ENCODE results near the gene S1PR2. TPM values are rescaled to one million over a fixed set of nuclear protein-coding genes. Genes with fewer than 3 reads are reported as not detected.

The S1PR2 gene
- total RNA-seq, 1 experiment from 2014 or later = 8.4 TPM

DNA sequence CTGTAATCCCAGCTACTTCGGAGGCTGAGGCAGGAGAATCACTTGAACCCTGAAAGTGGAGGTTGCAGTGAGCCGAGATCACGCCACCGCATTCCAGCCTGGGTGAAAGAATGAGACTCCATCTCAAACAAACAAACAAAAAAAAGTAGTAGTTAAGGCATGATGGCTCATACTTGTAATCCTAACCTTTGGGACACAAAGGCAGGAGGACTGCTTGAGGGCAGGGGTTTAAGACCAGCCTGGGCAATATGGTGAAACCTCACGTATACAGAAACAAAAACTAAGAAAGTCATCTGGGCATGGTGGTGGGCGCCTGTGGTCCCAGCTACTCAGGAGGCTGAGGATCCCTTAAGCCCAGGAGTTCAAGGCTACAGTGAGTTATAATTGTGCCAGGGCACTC is 38.2 kb downstream of the S1PR2 start:
- Histone ChIP-seq H3K4me1 (ENCODE audit: insufficient read depth, low read length, poor library complexity, severe bottlenecking) (peaks cover 3% of the 10 kb centered on the region), H3K27ac (ENCODE audit: low read depth, low read length, poor library complexity, severe bottlenecking) (peak overlapping the region; percentile 97), H3K9me3 (ENCODE audit: low read depth, low read length, poor library complexity, severe bottlenecking) (no peaks in the 10 kb centered on the region), H3K27me3 (replicated peaks; ENCODE audit: insufficient read depth, low read depth, low read length, poor library complexity) (no peaks in the 10 kb centered on the region), H3K4me3 (ENCODE audit: low read depth, low read length, poor library complexity, severe bottlenecking) (peak overlapping the region; percentile 95), H3K36me3 (ENCODE audit: insufficient read depth, low read length, poor library complexity, severe bottlenecking) (peaks cover 29% of the 10 kb centered on the region)
- TF ChIP-seq, protein P1, sequence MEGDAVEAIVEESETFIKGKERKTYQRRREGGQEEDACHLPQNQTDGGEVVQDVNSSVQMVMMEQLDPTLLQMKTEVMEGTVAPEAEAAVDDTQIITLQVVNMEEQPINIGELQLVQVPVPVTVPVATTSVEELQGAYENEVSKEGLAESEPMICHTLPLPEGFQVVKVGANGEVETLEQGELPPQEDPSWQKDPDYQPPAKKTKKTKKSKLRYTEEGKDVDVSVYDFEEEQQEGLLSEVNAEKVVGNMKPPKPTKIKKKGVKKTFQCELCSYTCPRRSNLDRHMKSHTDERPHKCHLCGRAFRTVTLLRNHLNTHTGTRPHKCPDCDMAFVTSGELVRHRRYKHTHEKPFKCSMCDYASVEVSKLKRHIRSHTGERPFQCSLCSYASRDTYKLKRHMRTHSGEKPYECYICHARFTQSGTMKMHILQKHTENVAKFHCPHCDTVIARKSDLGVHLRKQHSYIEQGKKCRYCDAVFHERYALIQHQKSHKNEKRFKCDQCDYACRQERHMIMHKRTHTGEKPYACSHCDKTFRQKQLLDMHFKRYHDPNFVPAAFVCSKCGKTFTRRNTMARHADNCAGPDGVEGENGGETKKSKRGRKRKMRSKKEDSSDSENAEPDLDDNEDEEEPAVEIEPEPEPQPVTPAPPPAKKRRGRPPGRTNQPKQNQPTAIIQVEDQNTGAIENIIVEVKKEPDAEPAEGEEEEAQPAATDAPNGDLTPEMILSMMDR (conservative IDR thresholded peaks at IDR 0.05; ENCODE audit: low read depth, low read length) = no peak
- TF ChIP-seq EZH2 (IDR thresholded peaks at IDR 0.05; ENCODE audit: borderline replicate concordance, low read depth, low read length, poor library complexity, severe bottlenecking) = no peak
- intact Hi-C loops (cut with micrococcal nuclease; ENCODE audit: unreplicated experiment) = no loop called here
- no peak for DNase-seq (ENCODE audit: low spot score)
- CTCF ChIA-PET = no interaction called here
- no TSS peak for BruUV-seq (replicated peaks)
- POLR2A ChIA-PET (ENCODE audit: low non-redundant PET) = no interaction called here

DNA sequence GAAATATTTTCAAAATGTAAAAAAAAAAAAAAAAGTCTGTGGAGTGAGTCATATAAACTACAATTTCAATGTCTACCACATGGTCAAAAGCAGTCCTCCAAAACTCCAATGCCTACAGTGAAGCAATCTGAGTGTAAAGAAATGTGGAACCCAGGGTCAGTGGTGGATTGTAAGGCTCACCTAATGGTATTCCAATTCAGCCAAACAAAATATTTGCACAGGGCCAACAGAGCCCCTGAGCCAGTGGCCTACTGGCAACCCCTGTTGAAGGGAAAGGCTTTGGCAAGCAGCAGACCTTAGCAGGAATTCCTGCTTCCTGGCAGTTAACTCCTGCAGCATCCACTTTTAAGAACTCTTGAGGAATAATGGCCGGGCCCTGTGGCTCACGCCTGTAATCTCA is 39.8 kb downstream of the S1PR2 start:
- ChIA-PET POLR2A (ENCODE audit: low non-redundant PET) (no interaction called here), CTCF (no interaction called here)
- H3K9me3 ChIP-seq (ENCODE audit: low read depth, low read length, poor library complexity, severe bottlenecking) = no peaks in the 10 kb centered on the region
- H3K27me3 ChIP-seq (replicated peaks; ENCODE audit: insufficient read depth, low read depth, low read length, poor library complexity) = no peaks in the 10 kb centered on the region
- no peak overlapping the region for H3K4me3 ChIP-seq (ENCODE audit: low read depth, low read length, poor library complexity, severe bottlenecking)
- BruUV-seq (replicated peaks) = no TSS peak
- intact Hi-C loops (cut with micrococcal nuclease; ENCODE audit: unreplicated experiment) = no loop called here
- DNase-seq (ENCODE audit: low spot score) = no peak
- peaks cover 43% of the 10 kb centered on the region for H3K36me3 ChIP-seq (ENCODE audit: insufficient read depth, low read length, poor library complexity, severe bottlenecking)
- H3K27ac ChIP-seq (ENCODE audit: low read depth, low read length, poor library complexity, severe bottlenecking) = no peak overlapping the region
- peaks cover 3% of the 10 kb centered on the region for H3K4me1 ChIP-seq (ENCODE audit: insufficient read depth, low read length, poor library complexity, severe bottlenecking)
- TF ChIP-seq EZH2 (IDR thresholded peaks at IDR 0.05; ENCODE audit: borderline replicate concordance, low read depth, low read length, poor library complexity, severe bottlenecking) = no peak
- TF ChIP-seq, protein P1 (conservative IDR thresholded peaks at IDR 0.05; ENCODE audit: low read depth, low read length) = no peak

DNA sequence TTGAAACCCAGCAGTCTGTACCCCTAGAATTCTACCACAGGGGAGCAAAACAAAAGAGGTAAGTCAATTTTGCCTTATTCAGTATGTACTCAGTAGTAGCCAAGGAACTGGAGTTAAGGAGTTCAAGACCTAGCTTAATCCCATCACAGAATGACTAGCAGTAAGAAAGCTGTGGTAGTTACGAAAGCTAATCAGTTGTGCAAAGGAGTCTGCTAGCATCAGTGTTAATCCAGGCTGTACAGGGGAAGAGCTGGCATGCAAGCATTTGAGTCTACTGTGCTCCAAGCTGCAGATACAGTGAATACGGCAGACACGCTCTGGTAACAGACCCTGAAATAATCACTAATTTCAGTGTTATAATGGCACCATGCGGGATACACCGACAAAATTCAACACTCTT is 41.1 kb downstream of the S1PR2 start:
- Histone ChIP-seq H3K27me3 (replicated peaks; ENCODE audit: insufficient read depth, low read depth, low read length, poor library complexity) (no peaks in the 10 kb centered on the region), H3K4me1 (ENCODE audit: insufficient read depth, low read length, poor library complexity, severe bottlenecking) (no peaks in the 10 kb centered on the region), H3K36me3 (ENCODE audit: insufficient read depth, low read length, poor library complexity, severe bottlenecking) (peaks cover 52% of the 10 kb centered on the region), H3K4me3 (ENCODE audit: low read depth, low read length, poor library complexity, severe bottlenecking) (no peak overlapping the region), H3K27ac (ENCODE audit: low read depth, low read length, poor library complexity, severe bottlenecking) (no peak overlapping the region), H3K9me3 (ENCODE audit: low read depth, low read length, poor library complexity, severe bottlenecking) (no peaks in the 10 kb centered on the region)
- ChIA-PET POLR2A (ENCODE audit: low non-redundant PET) (no interaction called here), CTCF (interaction anchor here (0.6 kb wide), 1 partner anchor 271 kb away, joined by 3 read pairs; no protein-coding TSS in a partner anchor)
- intact Hi-C loops (cut with micrococcal nuclease; ENCODE audit: unreplicated experiment) = no loop called here
- TF ChIP-seq, protein P1 (conservative IDR thresholded peaks at IDR 0.05; ENCODE audit: low read depth, low read length) = no peak
- TF ChIP-seq EZH2 (IDR thresholded peaks at IDR 0.05; ENCODE audit: borderline replicate concordance, low read depth, low read length, poor library complexity, severe bottlenecking) = no peak
- no peak for DNase-seq (ENCODE audit: low spot score)
- no TSS peak for BruUV-seq (replicated peaks)
